Breast epithelium (tissue), 4 donors: ENCODE results near the gene ABCC5. TPM values are rescaled to one million over a fixed set of nuclear protein-coding genes. Genes with fewer than 3 reads are reported as not detected.

Source experiments
- DNase-seq, 2 donors: peaks; one replicate each; pipeline ENCODE4 v3.0.0-alpha.2; 2019; ENCODE audit warnings: low spot score in 2 of 2
- H3K27ac ChIP-seq, 2 donors: fragments of 200-600 bp; sonication (generic) in 1 of 2; one replicate each; pipeline ENCODE4 v1.5.1; 2016 to 2019; ENCODE audit warnings: mild to moderate bottlenecking in 1 of 2
- H3K27me3 ChIP-seq, 2 donors: fragments of 200-600 bp; sonication (generic) in 1 of 2; one replicate each; pipeline versions ENCODE4 v1.5.1 to v1.6.0; 2017 to 2019; ENCODE audit warnings: control low read depth in 1 of 2, mild to moderate bottlenecking in 1 of 2
- H3K36me3 ChIP-seq: fragments of 200-600 bp; one replicate; pipeline ENCODE4 v1.5.1; 2019
- H3K4me1 ChIP-seq, 2 donors: fragments of 200-600 bp; sonication (generic); one replicate each; pipeline ENCODE4 v1.5.1; 2016 to 2019; ENCODE audit warnings: control low read depth in 1 of 2
- H3K4me3 ChIP-seq, 3 donors: fragments of 200-600 bp; sonication (generic); 1 replicate in 2 of 3; 2 replicates in 1 of 3; pipeline ENCODE4 v1.5.1; 2016 to 2019; ENCODE audit warnings: mild to moderate bottlenecking in 3 of 3, moderate library complexity in 2 of 3
- H3K9me3 ChIP-seq, 2 donors: fragments of 200-600 bp; sonication (generic) in 1 of 2; one replicate each; pipeline ENCODE4 v1.5.1; 2016 to 2019; ENCODE audit warnings: control low read depth in 1 of 2
- CTCF ChIP-seq, 3 donors: fragments of 450-650 bp; IDR thresholded peaks; one replicate each; pipeline ENCODE4 v1.5.1; 2016 to 2017; ENCODE audit warnings: antibody characterized with exemption in 3 of 3, mild to moderate bottlenecking in 3 of 3, moderate library complexity in 3 of 3
- POLR2A ChIP-seq: fragments of 450-650 bp; IDR thresholded peaks from one replicate; pipeline ENCODE4 v1.6.1; 2016; ENCODE audit warnings: antibody characterized with exemption, mild to moderate bottlenecking, moderate library complexity
- POLR2AphosphoS5 ChIP-seq, 3 donors: sonication (generic); formaldehyde crosslinking; IDR thresholded peaks; one replicate each; pipeline ENCODE4 v1.6.1; 2017; ENCODE audit warnings: antibody characterized with exemption in 3 of 3
- intact Hi-C: fragments of 100-400 bp; cut with DNase I; formaldehyde crosslinking; loops from one replicate; pipeline ENCODE4 v1.15.1; 2023; ENCODE audit warnings: low total_unique reads
- total RNA-seq, 3 donors: library from RNA; depleted of rRNA; stranded (reverse); fragments of >200 nt; gene quantifications; one replicate each; pipeline ENCODE4 v1.1.0, GENCODE V29; 2016

ABCC5 gene
- total RNA-seq, 3 donors from 2014 or later = 21.0 to 29.9 (median 21.8) TPM

- Histone ChIP-seq H3K9me3 (no peaks in the 10 kb centered on the region), H3K36me3 (no peaks in the 10 kb centered on the region), H3K27ac (no peak overlapping the region), H3K27me3 (no peaks in the 10 kb centered on the region), H3K4me3 (no peak overlapping the region), H3K4me1 (no peaks in the 10 kb centered on the region)
- no peak for TF ChIP-seq POLR2AphosphoS5 (IDR thresholded peaks at IDR 0.05)
- TF ChIP-seq POLR2A = no peak
- TF ChIP-seq CTCF (IDR thresholded peaks at IDR 0.05) = no peak
- intact Hi-C loops = no loop called here
- no peak for DNase-seq
These were observed 32.6 kb downstream of the ABCC5 start for GRCh38 chr3:183984749-183985729.

GRCh38 chr3:183984127-183984740 lies 33.5 kb downstream of the ABCC5 start:
- DNase-seq = no peak
- no peaks in the 10 kb centered on the region for H3K36me3 ChIP-seq
- no peaks in the 10 kb centered on the region for H3K9me3 ChIP-seq
- H3K4me1 ChIP-seq = no peaks in the 10 kb centered on the region
- H3K4me3 ChIP-seq = no peak overlapping the region
- intact Hi-C loops = no loop called here
- TF ChIP-seq POLR2A (no peak), POLR2AphosphoS5 (IDR thresholded peaks at IDR 0.05) (no peak), CTCF (IDR thresholded peaks at IDR 0.05) (no peak)
- H3K27me3 ChIP-seq = no peaks in the 10 kb centered on the region
- no peak overlapping the region for H3K27ac ChIP-seq

GRCh38 chr3:183981990-183982644 lies 35.6 kb downstream of the ABCC5 start:
- DNase-seq = no peak
- H3K36me3 ChIP-seq = no peaks in the 10 kb centered on the region
- H3K4me1 ChIP-seq = no peaks in the 10 kb centered on the region
- H3K9me3 ChIP-seq = no peaks in the 10 kb centered on the region
- intact Hi-C loops = no loop called here
- TF ChIP-seq POLR2A (no peak), POLR2AphosphoS5 (IDR thresholded peaks at IDR 0.05) (no peak), CTCF (IDR thresholded peaks at IDR 0.05) (no peak)
- no peak overlapping the region for H3K4me3 ChIP-seq
- H3K27me3 ChIP-seq = no peaks in the 10 kb centered on the region
- H3K27ac ChIP-seq = no peak overlapping the region

GRCh38 chr3:183980403-183980802 lies 37.3 kb downstream of the ABCC5 start:
- Histone ChIP-seq H3K27ac (no peak overlapping the region), H3K36me3 (no peaks in the 10 kb centered on the region), H3K9me3 (no peaks in the 10 kb centered on the region), H3K4me3 (no peak overlapping the region), H3K27me3 (no peaks in the 10 kb centered on the region), H3K4me1 (no peaks in the 10 kb centered on the region)
- intact Hi-C loops = no loop called here
- no peak for DNase-seq
- TF ChIP-seq POLR2AphosphoS5 (IDR thresholded peaks at IDR 0.05) = no peak
- TF ChIP-seq CTCF (IDR thresholded peaks at IDR 0.05) = no peak
- TF ChIP-seq POLR2A = no peak
